Heart right ventricle (tissue), 16 donors: Measurements from ENCODE around the gene THSD7B. TPM values are rescaled to one million over a fixed set of nuclear protein-coding genes. Genes with fewer than 3 reads are reported as not detected.

ENCODE experiments used
- ATAC-seq, 8 donors: fragments of 200-7000 bp; cut with Tn5 transposase; one replicate each; pipeline ENCODE4 v1.9.1; 2020; ENCODE audit warnings: mild to moderate bottlenecking in 8 of 8, moderate library complexity in 8 of 8, moderate number of reproducible peaks in 1 of 8
- DNase-seq, 2 donors: peaks; one replicate each; pipeline ENCODE4 v3.0.0-alpha.2; 2020
- H3K27ac ChIP-seq, 10 donors: fragments of 200-600 bp; sonication (generic) in 2 of 10; one replicate each; pipeline versions ENCODE4 v1.5.0 to v1.8.0; 2020 to 2022; ENCODE audit warnings: mild to moderate bottlenecking in 3 of 10
- H3K27me3 ChIP-seq, 7 donors: fragments of 200-600 bp; one replicate each; pipeline ENCODE4 v1.8.0; 2021 to 2022; ENCODE audit warnings: mild to moderate bottlenecking in 2 of 7
- H3K36me3 ChIP-seq, 9 donors: fragments of 200-600 bp; sonication (generic) in 1 of 9; one replicate each; pipeline versions ENCODE4 v1.5.0 to v1.8.0; 2020 to 2022; ENCODE audit warnings: mild to moderate bottlenecking in 2 of 9
- H3K4me1 ChIP-seq, 9 donors: fragments of 200-600 bp; sonication (generic) in 1 of 9; one replicate each; pipeline versions ENCODE4 v1.5.0 to v1.8.0; 2020 to 2022; ENCODE audit warnings: mild to moderate bottlenecking in 4 of 9
- H3K4me3 ChIP-seq, 10 donors: fragments of 200-600 bp; sonication (generic) in 2 of 10; one replicate each; pipeline versions ENCODE4 v1.5.0 to v1.8.0; 2020 to 2022; ENCODE audit warnings: mild to moderate bottlenecking in 7 of 10, moderate library complexity in 2 of 10
- H3K9me3 ChIP-seq, 11 donors: fragments of 200-600 bp in 10 of 11; sonication (generic) in 2 of 11; one replicate each; pipeline versions ENCODE4 v1.5.0 to v1.8.0; 2013 to 2022; ENCODE audit warnings: mild to moderate bottlenecking in 2 of 11, control low read depth in 1 of 11, moderate library complexity in 1 of 11
- WGBS, 2 donors: extraction: QIAGEN DNeasy Blood & Tissue Kit; methylation state at CpG; one replicate each; pipeline ENCODE4 v1.1.7; 2013; ENCODE audit warnings: inconsistent platforms in 1 of 2; 5-methylcytosine and 5-hydroxymethylcytosine counted together
- intact Hi-C, 10 donors: fragments of 100-400 bp; cut with DNase I; formaldehyde crosslinking; loops; one replicate each; pipeline versions ENCODE4 v1.11.1 to v1.14.2; 2022
- polyA plus RNA-seq, 2 donors: library from polyadenylated mRNA; stranded (reverse); fragments of 200-250 nt; gene quantifications; one replicate each; pipeline ENCODE4 v1.2.3, GENCODE V29; 2013
- total RNA-seq, 10 donors: library from RNA; stranded (reverse); fragmentation: NEBNext Ultra II Directional in 3 of 10; extraction: Animal tissue kit (Norgen Biotek cat#: 25700) in 3 of 10; gene quantifications; one replicate each; pipeline versions ENCODE4 v1.2.1 to v1.2.4, GENCODE V29; 2021 to 2023
- TF ChIP-seq, protein P1 (sequence below), 9 donors: fragments of 200-600 bp; sonication (generic) in 2 of 9; IDR thresholded peaks; one replicate each; pipeline versions ENCODE4 v1.5.0 to v1.8.0; 2021 to 2022; ENCODE audit warnings: antibody characterized with exemption in 9 of 9, mild to moderate bottlenecking in 5 of 9, moderate library complexity in 1 of 9
- donor health status: Arrhythmogenic right ventricular cardiomyopathy.
- donor health status: ischemic (EF 13 %, LVEDD 7.1; RV severe dilation, severe dysfunction).
- donor health status: healthy with polysubstance abuse.
- donor health status: DM: no; HTN: yes; CAD: no.
- donor health status: DM: no; HTN: no; CAD: no.
- donor health status: ischemic (EF 25% LVEDD 6.9; RV normal size, moderate dysfunction).
- donor health status: ischemic (EF 25% LVEDD 5.7; RV mildly dilated, moderate dysfunction).
- donor health status: healthy.
- donor health status: DM: yes; HTN: yes; CAD: no.
- donor health status: Ischemic cardiomyopathy.
- donor health status: ischemic (EF 35%, LVEDD 5.7; RV mildly dilated, moderate dysfunction).
- donor health status: nonischemic (EF 11% LVEDD 7.7; RV severe dilation, severe dysfunction).
- donor health status: DM: yes; HTN: yes; CAD: no.
- donor health status: PGD.
- donor health status: ischemic (EF 29% LVEDD 5.4; RV normal size, mild dysfunction).
- donor health status: nonischemic (EF 23%, LVEDD 6.1; RV moderate dilation, normal function).

The THSD7B gene
- total and polyA plus RNA-seq, 12 donors, result 0.01 to 0.39 (median 0.18) TPM

DNA sequence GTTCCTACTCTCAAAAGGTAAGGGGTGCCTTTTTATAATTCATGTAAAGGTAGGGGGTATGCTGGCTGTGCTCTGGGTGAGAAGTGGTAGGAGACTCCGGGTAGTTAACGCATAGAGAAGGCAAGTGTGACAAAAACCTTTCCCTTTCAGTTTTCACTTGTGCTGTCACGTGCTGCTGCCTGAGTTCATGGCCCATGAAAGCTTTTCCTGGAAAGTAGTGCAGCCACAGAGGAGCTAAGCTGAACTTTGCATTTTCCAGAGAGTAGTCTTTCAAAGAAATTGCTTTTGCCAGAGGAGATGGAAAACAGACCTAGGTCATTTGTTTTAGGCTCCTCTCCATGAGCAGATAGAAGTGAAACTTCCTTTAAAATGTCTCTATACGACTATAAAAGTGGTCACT, 44.7 kb downstream of the THSD7B start:
- peaks cover 0 to 13% (median 0%) of the 10 kb centered on the region in 11 donors for H3K9me3 ChIP-seq
- 42 to 53% methylated on average over 4 of the region's 4 CpGs for WGBS, 2 donors
- no peak for ATAC-seq
- no peaks in the 10 kb centered on the region for H3K27me3 ChIP-seq
- TF ChIP-seq, protein P1, sequence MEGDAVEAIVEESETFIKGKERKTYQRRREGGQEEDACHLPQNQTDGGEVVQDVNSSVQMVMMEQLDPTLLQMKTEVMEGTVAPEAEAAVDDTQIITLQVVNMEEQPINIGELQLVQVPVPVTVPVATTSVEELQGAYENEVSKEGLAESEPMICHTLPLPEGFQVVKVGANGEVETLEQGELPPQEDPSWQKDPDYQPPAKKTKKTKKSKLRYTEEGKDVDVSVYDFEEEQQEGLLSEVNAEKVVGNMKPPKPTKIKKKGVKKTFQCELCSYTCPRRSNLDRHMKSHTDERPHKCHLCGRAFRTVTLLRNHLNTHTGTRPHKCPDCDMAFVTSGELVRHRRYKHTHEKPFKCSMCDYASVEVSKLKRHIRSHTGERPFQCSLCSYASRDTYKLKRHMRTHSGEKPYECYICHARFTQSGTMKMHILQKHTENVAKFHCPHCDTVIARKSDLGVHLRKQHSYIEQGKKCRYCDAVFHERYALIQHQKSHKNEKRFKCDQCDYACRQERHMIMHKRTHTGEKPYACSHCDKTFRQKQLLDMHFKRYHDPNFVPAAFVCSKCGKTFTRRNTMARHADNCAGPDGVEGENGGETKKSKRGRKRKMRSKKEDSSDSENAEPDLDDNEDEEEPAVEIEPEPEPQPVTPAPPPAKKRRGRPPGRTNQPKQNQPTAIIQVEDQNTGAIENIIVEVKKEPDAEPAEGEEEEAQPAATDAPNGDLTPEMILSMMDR (IDR thresholded peaks at IDR 0.05), result no peak
- no peak overlapping the region for H3K27ac ChIP-seq
- DNase-seq, result no peak
- H3K4me3 ChIP-seq, result no peak overlapping the region
- no peaks in the 10 kb centered on the region for H3K36me3 ChIP-seq
- intact Hi-C loops, result no loop called here
- no peaks in the 10 kb centered on the region for H3K4me1 ChIP-seq

DNA sequence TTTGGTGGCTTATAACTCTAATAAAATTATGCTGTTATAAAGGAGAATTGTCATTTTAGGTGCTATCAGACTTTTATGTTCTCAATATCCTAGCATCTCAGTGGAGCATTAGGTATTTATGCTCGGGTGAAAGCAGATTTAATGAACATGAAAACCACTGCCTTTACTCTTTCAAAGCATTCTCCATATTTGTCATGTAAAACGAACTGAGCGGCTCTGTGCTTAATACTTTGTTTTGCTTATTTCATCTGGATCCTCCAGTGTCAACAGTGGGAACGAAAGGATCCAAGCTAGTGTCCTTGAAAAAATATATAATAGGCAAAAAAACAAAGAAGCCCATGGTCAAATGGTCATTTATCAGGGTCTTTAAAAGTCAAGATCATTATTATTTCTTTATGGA, 53.5 kb downstream of the THSD7B start:
- intact Hi-C loops, result no loop called here
- 69 to 72% methylated on average over 4 of the region's 4 CpGs for WGBS, 2 donors
- ATAC-seq (no peak), DNase-seq (no peak)
- Histone ChIP-seq H3K4me1 (no peaks in the 10 kb centered on the region), H3K9me3 (peaks cover 0 to 2% (median 0%) of the 10 kb centered on the region in 11 donors), H3K36me3 (no peaks in the 10 kb centered on the region), H3K27me3 (no peaks in the 10 kb centered on the region), H3K27ac (no peak overlapping the region), H3K4me3 (no peak overlapping the region)
- TF ChIP-seq, protein P1 (IDR thresholded peaks at IDR 0.05), result no peak

- Histone ChIP-seq H3K36me3 (no peaks in the 10 kb centered on the region), H3K27ac (no peak overlapping the region), H3K4me3 (no peak overlapping the region), H3K27me3 (peaks cover 0 to 10% (median 0%) of the 10 kb centered on the region in 7 donors), H3K9me3 (peaks cover 0 to 2% (median 0%) of the 10 kb centered on the region in 11 donors), H3K4me1 (no peaks in the 10 kb centered on the region)
- ATAC-seq (no peak), DNase-seq (no peak)
- 79 to 89% methylated on average over 7 of the region's 7 CpGs for WGBS, 2 donors
- intact Hi-C loops, result no loop called here
- TF ChIP-seq, protein P1 (IDR thresholded peaks at IDR 0.05), result no peak
These were observed 57.9 kb downstream of the THSD7B start for GRCh38 chr2:136823291-136823690.

DNA sequence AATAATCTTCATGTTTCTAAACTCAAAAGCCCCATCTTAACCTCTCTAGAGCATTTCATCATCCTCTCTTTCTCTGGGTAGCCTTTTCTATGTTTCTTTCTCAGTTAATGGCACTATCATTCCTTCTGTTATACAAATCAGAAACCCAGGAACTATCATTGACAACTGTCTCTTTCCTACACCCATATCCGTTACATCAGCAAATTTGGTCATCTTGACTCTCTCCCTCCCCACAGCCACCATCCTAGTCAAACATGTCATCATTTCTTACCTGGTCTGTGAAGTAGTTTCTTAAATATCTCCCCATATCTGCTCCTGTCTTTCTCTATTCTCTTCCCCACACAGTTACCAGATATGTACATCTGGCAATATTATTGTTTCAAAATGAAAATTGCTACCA, 62.8 kb downstream of the THSD7B start:
- Histone ChIP-seq H3K4me1 (no peaks in the 10 kb centered on the region), H3K27me3 (peaks cover 0 to 10% (median 0%) of the 10 kb centered on the region in 7 donors), H3K27ac (no peak overlapping the region), H3K4me3 (no peak overlapping the region), H3K9me3 (no peaks in the 10 kb centered on the region), H3K36me3 (no peaks in the 10 kb centered on the region)
- DNase-seq (no peak), ATAC-seq (no peak)
- TF ChIP-seq, protein P1 (IDR thresholded peaks at IDR 0.05), result no peak
- 93% methylated on average over 1 of the region's 1 CpG for WGBS, 2 donors
- intact Hi-C loops, result no loop called here
